HG03460 (cell line): Measurements from ENCODE around the gene SF1.

Source experiments
- ATAC-seq: cut with Tn5 transposase; IDR thresholded peaks from one replicate; pipeline ENCODE4 v1.9.1; 2021; ENCODE audit not compliant: unreplicated experiment

SF1 gene

DNA sequence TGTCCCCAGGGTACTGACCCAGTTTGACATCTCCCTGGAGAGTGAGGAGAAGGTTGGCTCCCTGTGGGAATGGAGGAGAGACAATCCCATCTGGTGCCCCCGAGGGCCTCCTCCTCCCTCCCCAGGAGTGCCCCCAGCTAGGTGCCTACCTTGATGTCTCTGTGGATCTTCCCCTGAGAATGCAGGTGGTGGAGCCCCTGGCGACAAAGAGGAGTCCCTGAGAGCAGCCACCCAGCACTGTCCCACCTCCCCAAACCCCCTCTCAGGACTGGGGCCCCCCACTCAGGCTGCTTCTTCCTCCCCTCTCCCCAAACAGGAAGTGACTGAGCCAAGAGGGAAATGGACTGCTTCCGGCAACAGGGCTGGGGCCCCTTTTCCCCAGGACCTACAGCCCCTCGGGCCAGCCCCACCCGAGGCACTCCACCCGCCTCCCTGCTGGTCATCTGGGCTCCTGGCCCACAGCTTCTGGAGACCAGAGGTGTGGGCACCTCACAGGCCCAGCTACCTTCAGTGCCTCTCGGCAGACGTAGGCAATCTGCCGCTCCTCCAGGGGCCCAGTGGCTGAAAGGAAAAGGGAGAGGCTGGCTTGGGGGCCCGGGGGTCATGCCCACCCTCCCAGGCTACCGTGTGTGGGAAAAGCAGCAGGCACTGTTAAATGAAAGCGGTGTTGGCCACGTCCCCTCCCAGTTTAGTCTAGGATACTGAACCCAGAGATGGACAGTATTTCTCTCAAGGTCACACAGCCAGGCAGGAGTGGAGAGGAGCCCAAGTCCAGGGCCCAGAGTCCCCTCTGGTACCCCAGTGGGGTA, 23.4 kb upstream of the SF1 start:
- no peak for ATAC-seq

DNA sequence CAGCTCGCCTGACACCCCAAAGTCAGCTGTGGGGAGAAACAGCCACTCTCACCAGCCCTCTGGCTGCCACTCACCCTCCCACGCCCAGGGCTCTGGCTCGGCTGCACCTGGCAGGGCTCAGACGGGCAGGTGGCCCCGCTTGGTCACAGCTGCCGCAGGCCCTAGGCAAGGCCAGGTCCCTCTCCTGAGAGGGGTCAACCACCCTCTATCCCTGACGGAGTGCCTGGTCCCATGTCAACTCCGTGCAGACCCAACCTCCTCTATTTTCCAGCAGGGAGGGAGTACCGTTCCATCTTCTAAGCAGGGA, 22.8 kb upstream of the SF1 start:
- ATAC-seq, result no peak

DNA sequence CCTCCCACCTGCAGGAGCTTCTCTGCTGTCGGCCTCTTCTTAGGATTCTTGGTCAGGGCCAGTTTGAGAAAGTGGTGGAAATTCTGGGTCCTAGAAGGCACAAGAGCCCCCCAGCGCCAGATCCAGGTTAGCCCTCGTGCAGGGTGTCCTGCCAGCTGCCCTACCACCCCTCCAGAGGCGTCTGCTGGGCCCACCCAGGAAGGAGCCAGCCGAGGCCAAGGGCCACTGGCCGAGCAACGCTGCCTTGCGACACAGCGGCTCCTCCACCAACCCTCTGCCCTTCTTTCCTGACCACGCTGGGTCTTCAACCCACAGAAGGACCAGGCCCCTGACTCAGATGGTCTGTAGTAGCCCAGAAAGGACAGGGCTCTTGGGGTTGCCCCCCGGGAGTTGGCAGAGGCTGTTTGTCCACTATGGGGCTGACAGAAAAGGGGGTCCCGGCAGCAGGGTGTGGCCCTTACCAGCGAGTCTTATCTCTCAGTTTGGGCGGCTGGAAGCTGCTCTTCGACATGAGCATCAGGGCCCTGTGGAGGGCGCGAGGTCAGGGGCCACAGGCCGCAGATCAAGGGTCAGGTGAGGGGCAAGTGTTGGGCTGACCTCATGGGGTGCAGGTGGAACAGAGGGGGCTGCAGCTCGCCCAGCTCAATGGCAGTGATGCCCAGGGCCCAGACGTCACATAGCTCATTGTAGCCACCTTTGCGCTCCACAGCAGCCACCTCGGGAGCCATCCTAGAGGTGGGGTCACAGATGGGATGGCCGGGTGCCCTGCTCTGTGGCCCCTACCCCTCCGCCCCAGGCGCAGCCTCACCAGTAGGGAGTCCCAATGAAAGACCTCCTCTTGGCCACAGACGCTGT, 22.2 kb upstream of the SF1 start:
- no peak for ATAC-seq

DNA sequence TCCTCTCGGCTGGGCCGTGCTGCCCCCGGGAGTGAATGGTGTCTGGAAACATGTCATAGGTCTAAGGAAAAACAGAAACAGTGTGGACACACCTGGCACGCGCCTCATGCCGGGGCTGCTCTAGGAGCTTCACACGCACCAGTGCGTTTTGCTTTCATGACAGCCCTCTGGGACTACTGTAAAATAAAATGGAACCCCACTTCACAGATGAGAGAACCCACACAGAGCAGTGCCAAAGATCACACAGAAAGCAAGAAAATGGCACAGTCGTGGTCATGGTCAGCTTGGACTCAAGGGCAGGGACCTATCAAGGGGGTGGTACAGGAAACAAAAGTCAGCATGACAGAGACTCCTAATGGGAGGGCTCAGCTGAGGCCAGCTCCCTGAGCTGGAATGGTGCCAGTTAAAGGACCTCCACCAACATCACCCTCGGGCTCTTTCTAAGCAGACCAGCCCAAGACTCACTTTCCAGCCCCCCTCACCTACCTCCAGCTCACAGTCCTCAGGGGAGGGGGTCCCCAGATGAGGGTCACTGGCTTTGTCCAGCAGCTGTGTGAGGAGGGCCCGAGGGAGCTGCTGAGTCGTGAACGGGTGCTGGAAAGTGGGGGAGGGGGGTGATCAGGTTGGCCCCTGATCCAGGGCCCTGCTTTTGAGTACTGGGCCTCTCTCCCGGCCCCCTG, 21.4 kb upstream of the SF1 start:
- ATAC-seq, result no peak

DNA sequence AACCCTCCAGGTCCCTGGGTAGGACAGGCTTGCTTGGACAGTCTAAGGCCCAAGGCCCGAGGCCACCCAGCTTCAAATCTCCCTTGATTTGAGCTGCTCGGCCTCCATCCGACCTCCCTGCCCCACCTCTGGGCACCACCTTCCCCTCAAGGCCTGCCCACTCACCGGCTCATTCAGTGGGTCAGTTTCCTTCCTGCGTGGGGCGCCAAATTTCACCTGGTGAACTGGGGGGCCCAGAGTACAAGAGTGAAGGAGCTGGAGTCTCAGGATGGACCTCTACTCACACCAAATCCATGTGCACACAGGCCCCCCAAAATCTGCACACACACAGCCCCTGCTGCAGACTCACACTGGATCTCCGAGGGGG, 20.9 kb upstream of the SF1 start:
- ATAC-seq, result no peak

DNA sequence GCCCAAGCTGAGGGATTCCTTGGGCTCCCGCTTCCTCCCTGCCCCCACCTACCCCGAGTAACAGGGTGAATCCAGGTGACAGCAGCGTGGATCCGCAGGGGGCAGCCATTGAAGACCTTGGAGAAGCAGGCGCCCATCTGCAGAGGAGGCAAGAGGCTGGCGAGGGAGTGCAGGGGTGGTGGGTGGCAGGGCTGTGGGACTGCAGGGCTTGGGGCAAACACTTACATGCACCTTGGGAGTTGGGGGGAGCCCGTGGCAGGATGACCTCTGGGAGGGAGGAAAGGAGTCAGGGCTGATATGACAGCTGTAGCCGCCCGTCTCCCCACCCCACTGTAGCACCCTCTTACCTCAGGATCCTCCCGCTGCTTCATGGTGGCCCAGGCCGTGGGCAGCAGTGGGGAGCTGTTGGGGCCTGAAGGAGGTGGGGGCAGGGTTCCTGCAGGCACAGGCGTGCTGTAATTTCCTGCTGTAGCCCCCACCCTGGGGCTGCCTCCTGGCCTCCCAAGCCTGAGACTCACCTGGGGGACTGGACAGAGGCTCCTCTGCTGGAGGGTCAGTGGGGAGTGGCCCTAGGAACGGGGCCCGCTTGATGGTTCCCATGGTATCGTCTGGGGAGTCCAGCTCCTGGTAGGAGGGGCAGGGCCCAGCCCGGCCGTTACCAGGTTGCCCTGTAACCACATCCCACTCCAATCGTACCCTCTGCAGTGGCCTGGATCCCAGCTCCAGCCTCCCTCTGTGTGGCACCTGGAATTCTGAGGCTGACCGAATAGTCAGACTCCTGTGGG, 18.6 kb upstream of the SF1 start:
- ATAC-seq, result no peak

DNA sequence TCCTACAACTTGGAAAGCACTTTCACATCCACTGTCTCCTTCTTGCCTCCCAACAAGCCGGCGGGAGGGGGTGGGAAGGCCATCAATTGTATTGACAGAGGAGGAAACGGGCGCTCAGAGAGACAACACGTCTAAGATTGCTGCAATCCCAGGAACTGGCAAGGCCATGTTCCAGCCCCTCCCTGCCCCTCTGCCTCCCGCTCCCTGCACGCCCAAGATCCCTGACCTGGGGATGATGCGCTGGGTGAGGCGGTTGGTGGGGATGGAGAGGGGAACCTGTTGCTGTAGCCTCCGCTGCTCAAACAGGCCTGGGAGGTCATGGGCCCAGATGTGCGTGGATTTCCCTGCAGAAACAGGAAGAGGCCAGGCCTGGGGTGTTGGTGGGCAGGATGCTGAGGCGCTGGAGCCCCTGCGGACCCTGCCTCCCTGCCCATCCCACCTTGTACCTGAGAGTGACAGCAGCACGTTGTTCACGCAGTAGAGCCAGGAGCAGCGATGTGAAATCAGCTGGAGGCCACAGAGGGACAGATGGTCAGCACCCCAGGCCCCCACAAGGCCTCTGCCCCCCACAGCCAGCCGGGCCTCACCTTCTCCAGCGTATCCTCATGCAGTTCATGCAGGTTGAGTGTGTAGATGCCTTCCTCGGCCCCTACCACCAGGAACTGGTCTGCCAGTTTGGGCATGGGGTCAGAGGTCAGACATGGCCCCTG, 17.9 kb upstream of the SF1 start:
- no peak for ATAC-seq

DNA sequence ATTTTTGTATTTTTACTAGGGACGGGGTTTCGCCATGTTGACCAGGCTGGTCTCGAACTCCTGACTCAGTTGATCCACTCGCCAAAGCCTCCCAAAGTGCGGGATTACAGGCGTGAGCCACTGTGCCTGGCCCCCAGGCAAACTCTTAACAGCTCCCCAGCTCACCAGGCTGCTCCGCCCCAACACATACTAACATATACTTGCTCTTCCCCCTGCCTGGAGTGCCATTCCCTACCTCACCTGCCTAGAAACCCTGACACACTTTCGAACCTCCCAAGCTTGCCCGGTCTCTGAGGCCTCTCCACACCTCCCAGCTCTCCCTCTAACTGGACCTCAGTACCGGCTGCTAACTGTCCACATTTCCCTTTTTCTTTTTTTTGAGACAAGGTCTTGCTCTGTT, 16.2 kb upstream of the SF1 start:
- no peak for ATAC-seq

DNA sequence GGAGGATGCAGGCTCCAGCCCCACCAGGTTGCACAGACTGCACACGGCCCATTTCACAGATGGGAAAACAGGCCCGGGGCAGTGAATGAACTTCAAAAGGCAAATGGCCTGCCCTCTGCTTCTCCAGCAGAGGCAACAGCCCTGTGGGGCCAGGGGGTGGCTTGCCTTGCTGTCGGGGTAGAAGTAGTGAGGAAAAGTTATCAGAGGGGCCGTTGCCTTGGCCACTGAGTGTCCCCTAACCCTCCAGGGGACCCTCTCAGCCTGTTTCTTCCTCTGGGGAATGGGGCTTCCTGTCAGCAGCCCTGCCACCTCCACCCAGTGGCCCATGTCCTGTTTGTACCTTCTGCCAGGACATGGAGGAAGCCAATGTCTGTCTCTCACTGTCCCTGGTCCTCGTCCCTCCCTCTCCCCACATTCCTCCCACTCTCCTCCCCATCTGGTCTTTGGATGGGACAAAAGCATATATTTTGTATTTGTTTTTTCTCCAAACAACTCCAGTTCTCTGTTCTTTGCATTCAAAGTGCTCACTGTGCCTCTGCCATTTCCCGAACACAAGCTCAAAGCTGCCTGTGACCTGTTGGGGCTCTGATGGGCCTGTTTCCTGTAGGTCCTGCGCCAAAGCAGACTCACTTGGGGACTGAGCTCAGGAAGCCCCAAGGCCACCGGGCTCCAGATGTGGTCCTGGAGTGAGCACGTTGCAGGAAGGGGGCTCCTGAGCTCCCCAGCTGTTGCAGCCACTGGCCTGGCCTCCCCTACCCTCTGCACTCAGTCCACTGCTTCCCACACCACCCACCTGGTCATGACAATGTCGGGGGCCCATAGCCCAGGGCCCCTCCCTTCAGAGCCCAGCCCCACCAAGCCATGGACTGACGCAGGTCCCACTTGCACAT, 15.2 kb upstream of the SF1 start:
- no peak for ATAC-seq

DNA sequence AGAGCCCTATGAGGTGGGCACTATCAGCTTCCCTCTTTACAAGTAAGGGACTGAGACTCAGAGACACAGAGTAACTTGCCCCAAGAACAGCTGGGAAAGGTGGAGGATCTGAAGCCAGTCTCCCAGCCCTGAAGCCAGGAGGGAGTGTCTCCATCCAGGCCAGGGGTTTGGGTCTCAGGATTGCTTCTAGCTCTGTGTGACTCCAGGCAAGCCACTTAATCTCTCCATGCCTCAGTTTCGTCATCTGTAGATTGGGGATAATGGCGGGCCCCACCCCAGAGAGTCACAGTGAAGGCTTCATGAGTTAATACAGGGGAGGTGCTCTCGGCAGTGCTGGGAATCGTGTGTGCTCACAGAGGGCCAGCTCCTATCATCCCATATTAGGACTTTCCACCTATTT, 14.1 kb upstream of the SF1 start:
- ATAC-seq, result no peak

DNA sequence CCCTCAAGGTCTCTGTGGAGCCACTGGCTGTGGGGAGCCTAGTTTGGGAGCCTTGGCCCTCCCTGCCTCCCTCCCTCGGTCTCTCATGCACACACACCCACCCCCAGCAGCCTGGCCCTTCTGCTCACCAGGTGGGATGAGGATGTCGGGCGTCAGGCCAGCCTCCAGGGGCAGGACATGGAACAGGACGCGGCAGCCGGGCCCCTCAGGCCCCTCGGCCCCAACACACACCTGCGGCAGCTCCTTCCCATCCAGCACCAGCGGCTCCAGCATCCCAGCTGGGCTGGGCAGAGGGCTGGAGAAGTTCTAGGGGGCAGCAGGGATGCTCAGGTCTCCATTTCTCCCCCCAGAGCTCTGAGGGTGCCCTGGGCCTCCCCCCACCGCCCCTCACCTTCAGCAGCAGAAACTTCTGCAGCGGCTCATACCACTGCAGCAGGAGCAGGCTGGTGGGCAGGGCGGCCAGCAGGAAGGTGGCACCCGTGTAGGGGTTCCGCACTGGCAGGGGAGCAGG, 13.5 kb upstream of the SF1 start:
- no peak for ATAC-seq

DNA sequence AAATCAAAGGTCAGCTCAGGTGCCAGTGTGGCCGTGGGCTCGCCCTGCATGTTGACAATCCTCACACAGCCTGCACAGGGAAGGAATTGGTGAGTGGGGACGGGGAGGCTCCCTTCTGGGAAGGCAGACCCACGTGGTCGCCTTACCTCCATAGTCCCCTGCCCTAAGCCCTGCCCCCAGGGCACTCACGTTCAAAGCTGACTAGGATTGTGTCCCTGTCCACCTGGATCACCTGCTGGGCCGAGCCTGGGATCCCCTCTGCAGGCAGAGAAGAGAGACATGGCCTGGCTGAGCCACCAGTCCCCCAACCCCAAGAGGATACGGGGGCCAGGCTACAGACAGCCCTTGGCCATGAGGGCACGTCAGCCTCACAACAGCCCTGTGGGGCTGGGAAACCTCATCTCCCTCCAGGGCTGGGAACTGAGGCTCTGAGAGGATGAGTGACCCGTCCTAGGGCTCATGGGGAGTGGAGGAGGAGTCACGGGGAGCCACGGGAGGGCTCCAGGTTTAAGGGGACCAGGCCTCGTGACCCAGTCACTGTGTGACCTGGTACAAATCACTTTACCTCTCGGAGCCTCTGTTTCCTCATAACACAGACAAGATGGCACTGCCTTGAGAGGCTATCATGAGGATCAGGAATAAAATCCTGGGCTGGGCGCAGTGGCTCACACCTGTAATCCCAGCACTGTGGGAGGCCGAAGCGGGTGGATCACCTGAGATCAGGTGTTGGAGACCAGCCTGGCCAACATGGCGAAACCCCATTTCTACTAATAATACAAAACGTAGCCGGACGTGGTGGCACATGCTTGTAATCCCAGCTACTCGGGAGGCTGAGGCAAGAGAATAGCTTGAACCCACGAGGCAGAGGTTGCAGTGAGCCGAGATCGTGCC, 12.1 kb upstream of the SF1 start:
- ATAC-seq, result no peak

DNA sequence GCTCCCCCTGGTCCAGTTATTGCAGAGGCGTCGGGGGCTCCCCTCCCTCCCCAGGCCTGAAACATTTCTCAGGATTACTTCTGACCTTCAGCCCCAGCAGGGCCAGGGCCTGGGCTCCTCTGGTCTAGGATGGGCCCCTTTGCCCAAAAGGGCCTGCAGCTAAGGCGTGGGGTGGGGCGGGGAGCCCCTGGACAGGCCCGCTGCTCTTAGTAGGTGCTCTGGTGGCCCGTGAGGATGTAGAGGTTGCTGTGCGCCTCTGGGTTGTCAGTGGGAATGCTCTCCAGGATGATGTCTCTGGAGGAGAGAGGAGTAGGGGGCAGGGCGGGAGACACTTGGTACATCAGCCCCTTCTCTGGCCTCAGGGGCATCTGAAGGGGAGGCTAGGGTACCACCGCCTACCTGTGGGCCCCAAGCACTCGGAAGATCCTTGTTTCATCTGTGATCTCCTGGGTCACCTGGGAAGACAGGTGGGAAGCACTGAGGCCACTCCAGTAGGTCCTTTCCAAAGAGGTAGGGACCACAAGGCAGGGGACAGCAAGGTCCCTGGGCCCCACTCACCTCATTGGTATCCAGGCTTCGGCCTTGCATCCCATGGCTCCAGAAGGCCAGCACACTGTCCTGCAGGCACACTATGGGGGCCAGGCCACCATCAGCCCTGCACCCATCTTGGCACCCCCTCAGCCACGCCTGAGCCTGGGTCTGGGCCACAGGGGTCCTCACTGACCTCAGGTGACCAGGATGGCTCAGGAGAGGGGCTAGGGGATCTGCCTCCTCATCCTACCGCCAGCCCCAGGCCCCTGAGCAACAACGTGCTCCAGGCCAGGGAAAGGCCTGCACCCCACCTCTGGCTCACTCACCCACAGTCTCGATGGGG, 11.2 kb upstream of the SF1 start:
- no peak for ATAC-seq

DNA sequence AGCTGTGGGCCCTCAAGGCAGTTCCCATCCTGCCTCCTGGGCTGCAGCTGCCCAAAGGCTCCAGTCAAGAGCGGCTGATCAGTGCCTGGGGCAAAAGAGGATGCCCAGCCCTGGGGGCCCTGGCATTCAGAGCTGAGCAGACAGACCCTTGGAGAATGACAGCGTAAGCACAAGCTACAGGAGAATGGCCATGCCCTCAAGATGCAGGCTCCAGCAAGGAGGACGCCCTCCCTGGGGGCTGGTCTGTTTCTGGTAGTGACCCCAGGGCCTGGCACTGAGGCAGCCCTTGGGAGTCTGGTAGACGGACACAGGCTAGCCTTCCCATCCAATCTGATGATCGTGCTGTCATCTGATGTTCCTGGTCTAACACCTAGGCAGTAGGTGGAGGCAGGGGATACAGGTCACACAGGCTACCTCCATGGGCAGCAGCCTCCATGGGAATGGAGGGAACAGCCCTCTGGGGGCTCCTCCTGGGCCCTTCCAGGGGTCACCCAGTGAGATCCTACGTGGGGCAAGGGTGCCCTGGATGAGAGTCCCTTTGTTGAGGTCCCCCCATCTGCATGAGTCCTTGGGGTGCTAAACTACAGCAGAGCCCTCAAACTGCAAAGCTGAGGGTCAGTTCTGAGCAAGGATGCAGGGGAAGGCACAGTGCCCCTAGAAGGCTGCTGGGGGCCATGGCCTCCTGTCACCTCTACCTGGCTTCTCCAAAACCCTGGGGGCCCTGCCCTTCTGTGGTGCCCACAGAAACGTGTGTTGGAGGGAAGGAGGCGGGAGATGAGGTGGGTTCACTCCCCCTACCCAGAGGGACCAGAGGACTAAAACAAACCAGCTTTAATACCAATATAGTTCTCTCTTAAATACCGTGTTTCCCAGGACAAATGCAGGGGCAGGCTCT, 10.2 kb upstream of the SF1 start:
- ATAC-seq, result no peak

DNA sequence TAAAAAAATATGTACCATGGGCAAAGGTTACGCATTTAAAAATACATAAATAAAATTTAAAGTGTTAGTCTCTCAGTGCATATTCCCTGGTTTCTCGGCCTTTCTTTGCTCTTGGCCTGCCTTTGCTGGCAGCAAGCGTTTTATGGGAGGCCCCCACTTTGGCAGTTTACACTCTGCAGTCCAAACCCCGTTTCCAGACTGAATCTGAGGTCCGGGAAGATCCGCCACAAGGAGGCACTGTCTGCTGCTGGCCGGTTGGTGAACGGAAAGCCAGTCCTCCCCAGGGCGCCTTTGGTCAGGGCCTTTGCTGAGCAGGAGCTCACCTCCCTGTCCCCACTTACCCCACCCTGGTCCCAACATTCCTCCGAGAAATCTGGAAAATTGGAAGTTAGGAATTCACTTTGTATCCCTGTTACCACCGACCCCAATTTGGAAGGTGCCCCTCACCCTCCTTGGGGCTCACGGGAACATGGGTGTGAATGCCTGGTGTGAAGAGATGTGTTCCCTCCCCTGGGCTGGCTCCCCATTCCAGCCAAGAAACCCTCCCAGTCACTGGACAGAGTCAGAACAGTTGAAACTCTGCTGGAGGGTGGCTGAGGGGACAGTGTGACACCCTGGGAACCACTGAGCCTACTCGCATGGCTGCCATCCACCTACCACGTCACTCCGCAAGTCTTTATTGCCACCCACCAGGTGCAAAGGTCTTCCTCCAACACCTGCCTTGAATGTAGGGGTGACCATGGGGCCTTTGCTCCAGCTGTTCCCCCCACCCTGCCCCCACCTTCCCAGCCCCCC, 9.4 kb upstream of the SF1 start:
- ATAC-seq, result no peak

DNA sequence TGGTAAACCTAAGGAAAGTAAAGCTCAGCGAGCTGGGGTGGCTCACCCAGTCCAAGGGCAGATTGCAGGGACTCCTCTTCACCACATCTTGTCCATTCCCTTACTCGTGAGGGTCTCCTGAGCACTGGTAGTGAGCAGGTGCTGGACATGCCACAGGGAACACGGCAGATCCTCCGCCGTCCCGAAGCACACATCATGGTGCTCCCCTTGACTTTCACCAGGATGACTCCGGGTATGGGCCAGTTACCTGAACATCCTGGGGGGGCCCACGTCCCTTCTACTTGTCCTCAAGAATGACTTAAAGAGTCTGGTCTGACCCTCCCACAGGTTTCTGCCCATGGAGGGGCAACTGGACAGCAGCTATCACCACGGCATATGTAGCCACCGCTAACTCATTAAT, 8.0 kb upstream of the SF1 start:
- ATAC-seq, result no peak
